NB4 (cell line): ENCODE data around the gene RPS28.

Source experiments
- DNase-seq: peaks from one replicate; pipeline ENCODE4 v3.0.0; 2010; ENCODE audit warnings: low read depth
- H3K4me3 ChIP-seq: one replicate; pipeline ENCODE4 v1.5.1; 2011; ENCODE audit warnings: mild to moderate bottlenecking, low read depth, low read length, moderate library complexity
- CTCF ChIP-seq: IDR thresholded peaks from one replicate; pipeline ENCODE4 v1.5.1; 2012; ENCODE audit warnings: low read depth, low read length
- MAX ChIP-seq: IDR thresholded peaks from 2 replicates; pipeline ENCODE4 v1.6.1; 2011; ENCODE audit warnings: low read depth, low read length
- MYC ChIP-seq: IDR thresholded peaks from 2 replicates; pipeline ENCODE4 v1.6.1; 2011; ENCODE audit warnings: low read depth, low read length
- POLR2A ChIP-seq: IDR thresholded peaks from 2 replicates; pipeline ENCODE4 v1.6.1; 2011; ENCODE audit warnings: mild to moderate bottlenecking; ENCODE audit not compliant: insufficient read length; ENCODE audit errors: extremely low read depth

RPS28 gene

GRCh38 chr19:8331263-8331845, 10.1 kb downstream of the RPS28 start:
- DNase-seq, result no peak
- no peak for TF ChIP-seq CTCF
- no peak for TF ChIP-seq MAX
- TF ChIP-seq MYC, result no peak
- TF ChIP-seq POLR2A, result no peak
- no peak overlapping the region for H3K4me3 ChIP-seq

GRCh38 chr19:8332976-8333766, 11.9 kb downstream of the RPS28 start:
- TF ChIP-seq MAX (no peak), POLR2A (no peak), MYC (no peak), CTCF (no peak)
- no peak overlapping the region for H3K4me3 ChIP-seq
- no peak for DNase-seq

GRCh38 chr19:8333767-8334457, 12.6 kb downstream of the RPS28 start:
- H3K4me3 ChIP-seq, result no peak overlapping the region
- TF ChIP-seq POLR2A, result no peak
- TF ChIP-seq CTCF, result no peak
- no peak for TF ChIP-seq MAX
- TF ChIP-seq MYC, result no peak
- DNase-seq, result no peak

- TF ChIP-seq POLR2A (no peak), MAX (no peak), CTCF (no peak), MYC (no peak)
- H3K4me3 ChIP-seq, result no peak overlapping the region
- peak; percentile 47 for DNase-seq
These were observed 13.4 kb downstream of the RPS28 start for GRCh38 chr19:8334458-8335342.

- no peak overlapping the region for H3K4me3 ChIP-seq
- no peak for DNase-seq
- no peak for TF ChIP-seq POLR2A
- no peak for TF ChIP-seq MYC
- no peak for TF ChIP-seq MAX
- no peak for TF ChIP-seq CTCF
These were observed 14.2 kb downstream of the RPS28 start for GRCh38 chr19:8335343-8336071.
